Right renal pelvis (tissue), 4 donors: ENCODE results near the gene GLB1L3. TPM values are rescaled to one million over a fixed set of nuclear protein-coding genes. Genes with fewer than 3 reads are reported as not detected.
"Not testable (repeated sequence)": the region's sequence is repeated elsewhere in the genome, so short reads cannot be mapped to it uniquely, and the experiment has no call there.

ENCODE experiments used
- DNase-seq, 4 donors: peaks; one replicate each; pipeline ENCODE4 v3.0.0-alpha.2; 2013; ENCODE audit warnings: low read depth in 4 of 4, low spot score in 3 of 4, missing footprints in 1 of 4
- polyA plus RNA-seq, 4 donors: library from polyadenylated mRNA; unstranded; fragments of 120-200 nt; gene quantifications; one replicate each; pipeline ENCODE4 v1.2.1, GENCODE V29; 2013; ENCODE audit not compliant: insufficient read length in 4 of 4

The GLB1L3 gene
- polyA plus RNA-seq, 4 donors, result 1.00 to 1.6 (median 1.4) TPM

DNA sequence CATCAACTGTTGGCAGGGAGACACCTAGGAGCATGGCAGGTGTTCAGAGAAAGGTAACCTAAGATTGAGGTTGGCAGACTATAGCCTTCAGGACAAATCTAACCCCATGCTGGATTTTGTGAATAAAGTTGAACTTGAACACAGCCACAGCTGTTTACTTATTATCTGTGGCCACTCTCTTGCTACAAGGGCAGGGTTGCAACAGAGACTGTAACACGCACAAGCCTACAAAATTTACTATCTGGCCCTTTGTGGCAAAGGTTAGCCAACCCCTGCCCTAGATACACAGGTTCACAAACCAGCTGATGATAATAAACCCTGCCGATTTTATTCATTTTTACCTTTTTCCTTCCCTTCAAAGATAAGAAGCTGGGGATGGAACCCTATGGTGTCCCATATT, 25.5 kb upstream of the GLB1L3 start:
- no peak for DNase-seq

DNA sequence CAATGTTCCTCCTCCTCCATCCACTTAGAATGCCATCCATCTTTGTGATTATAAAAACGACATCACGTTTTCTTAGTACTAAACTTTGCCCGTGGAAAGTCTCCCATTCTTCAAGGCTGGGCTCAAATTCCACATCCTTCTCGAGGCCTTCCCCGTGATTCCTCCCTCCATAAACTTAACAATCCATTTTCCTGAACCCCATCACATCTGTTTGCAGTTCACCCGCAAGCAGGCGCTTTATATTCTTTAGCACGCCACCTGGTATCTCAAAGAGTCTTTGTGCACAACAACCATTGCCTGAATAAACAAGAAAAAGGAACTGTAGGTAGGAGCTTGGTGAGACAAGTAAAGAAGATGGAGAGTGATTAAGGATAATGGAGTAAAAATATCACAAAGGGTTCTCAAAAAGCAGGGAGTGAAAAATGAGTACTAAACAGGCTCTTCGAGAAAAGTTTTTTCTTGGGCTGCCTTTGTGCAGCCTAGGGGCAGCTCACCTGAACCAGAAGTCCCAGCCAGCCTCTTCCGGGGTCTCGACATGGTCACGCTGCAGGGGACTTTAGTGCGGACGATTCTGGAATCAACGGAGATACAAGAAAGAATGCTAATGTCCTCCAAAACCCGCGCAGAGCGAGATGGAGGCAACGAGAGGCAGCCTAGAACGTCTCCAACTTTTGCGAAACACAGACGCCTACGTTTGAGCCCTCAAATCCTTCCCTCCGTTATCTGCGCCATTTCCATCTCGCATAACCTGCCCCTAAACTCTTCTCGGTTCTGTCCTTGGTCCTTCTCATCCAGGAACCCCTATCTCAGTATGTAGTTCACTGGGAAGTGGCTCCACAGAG, 23.6 kb upstream of the GLB1L3 start:
- DNase-seq, result no peak

DNA sequence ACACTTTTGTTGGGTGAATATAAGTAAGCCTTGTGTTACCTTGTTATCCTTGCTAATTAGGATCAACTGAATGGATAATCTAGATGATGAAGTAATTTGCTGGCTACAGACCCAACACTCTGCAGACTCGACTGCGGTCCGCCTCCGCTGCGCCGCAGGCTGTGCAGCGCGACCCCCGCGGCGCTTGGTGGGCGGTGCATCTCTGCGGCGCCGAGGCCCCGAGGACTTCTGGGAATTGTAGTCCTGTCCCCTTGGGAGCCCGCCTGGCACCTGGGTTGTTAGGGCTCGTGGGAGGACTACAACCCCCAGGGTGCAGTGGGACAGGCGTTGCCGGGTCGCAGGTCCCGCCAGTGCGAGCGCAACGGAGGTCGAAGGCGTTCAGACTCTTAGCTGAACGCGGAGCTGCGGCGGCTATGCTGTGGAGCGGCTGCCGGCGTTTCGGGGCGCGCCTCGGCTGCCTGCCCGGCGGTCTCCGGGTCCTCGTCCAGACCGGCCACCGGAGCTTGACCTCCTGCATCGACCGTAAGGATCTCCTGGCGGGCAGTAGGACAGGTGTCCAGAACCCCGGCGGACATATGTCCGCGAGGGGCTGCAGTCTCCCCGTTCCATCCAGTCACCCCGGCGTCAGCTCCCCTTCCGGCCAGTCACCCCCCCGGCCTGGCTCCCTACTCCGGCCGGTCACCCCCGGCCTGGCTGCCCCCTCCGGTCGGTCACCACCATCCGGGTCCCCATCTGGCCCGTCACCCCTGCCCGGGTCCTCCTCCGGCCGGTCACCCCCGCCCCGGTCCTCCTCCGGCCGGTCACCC, 22.8 kb upstream of the GLB1L3 start, which contains the start of the genes ACAD8 and THYN1:
Gene ACAD8 (plus strand): TSS at position 381 of the 806 bp plus-strand sequence. CDS start 33 bp downstream, at position 414.
Gene THYN1 (minus strand): TSS at position 165 of the 806 bp plus-strand sequence. CDS start 470 bp downstream, outside the sequence.
- peak; percentile 93 to 94 (median 93) for DNase-seq

DNA sequence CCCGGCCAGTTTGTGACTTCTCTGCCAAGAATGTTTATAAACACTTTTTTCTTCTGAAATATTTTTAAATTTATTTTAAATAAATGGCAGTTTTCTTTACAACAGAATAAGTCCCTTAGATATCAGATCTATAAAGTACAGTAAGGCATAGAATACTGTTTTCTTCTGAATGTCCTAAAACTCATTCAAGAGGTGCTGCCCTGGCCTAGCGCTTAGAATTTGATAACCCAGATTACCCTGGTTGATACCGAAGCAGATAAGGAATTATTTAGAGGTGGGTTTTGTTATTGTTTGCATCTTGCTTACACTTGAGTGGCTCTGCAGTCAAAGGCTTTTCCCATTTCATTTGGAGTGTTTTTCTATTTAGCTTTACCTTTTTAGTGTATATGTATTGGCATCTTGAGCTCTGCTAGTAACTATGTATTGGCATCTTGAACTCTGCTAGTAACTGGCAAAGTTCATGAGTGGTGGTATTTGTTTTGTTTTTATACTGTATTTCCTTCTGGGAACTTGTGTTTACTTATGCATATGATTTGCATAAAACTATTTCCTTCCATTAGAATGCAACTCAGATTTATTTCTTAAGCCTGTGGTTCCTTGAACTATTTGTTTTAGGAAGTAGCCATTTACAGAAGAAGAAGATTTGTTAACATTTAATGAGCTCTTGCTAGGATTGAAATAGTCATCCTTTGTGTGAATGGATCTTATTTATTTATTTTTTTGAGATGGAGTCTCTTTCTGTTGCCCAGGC, 21.6 kb upstream of the GLB1L3 start:
- no peak for DNase-seq

GRCh38 chr11:134255184-134255561, 21.0 kb upstream of the GLB1L3 start:
- DNase-seq, result not testable (repeated sequence)

DNA sequence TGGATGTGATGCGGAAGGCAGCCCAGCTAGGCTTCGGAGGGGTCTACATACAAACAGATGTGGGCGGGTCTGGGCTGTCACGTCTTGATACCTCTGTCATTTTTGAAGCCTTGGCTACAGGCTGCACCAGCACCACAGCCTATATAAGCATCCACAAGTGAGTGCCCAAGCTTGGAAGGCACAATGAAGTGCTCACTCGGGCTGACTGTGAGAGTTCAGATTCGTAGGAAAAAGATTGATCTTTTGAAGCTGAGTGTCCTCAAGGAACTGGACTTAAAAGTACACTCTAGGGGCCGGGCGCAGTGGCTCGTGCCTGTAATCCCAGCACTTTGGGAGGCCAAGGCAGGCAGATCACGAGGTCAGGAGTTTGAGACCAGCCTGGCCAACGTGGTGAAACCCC, 19.1 kb upstream of the GLB1L3 start:
- DNase-seq, result no peak

DNA sequence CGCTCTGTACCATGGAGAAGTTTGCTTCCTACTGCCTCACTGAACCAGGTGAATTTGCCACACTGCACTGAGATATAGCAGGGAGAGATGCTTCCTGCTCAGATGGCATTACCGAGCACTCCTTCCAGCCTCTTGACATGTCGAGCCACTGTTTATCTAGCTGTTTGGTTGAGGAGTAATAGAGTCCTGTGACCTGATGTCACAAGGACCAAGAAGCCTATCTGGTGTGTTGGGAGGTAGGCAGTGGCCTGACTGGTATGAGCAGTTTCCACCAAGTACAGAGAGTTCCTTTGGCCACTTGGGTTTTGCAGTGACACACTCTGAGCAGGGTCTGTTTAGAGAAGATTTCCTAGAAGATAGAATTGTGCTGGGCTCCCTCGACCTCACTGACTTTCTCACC, 17.6 kb upstream of the GLB1L3 start:
- no peak for DNase-seq

DNA sequence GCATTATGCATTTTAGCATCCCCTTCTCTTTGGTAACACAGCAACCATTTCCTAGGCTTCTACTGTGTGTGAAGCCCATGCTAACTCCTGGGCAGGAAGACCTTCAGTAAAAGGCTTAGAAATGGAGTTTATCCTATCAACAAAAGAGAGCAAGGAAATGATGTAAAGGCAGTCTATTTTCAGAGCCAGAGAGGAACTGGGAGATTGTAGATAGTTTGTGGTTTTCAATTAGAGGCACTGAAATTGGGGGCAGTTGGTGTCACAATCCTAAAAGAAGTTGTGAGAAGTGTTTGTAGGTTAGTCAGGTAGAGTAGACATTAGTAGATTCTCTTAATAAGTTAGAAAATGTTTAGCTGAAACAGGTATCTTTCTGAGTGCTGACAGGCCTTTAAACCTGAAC, 15.7 kb upstream of the GLB1L3 start:
- no peak for DNase-seq

DNA sequence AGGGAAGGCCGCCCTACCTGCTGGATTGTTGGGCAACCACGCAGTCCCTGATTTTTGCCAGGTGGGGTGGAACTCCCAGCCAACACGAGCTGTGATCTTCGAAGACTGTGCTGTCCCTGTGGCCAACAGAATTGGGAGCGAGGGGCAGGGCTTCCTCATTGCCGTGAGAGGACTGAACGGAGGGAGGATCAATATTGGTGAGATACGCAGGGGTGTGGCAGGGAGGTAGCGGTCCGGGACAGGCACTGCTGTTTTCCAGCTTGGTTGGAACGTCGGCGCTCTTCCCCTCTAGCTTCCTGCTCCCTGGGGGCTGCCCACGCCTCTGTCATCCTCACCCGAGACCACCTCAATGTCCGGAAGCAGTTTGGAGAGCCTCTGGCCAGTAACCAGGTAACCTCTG, 15.2 kb upstream of the GLB1L3 start:
- no peak for DNase-seq

DNA sequence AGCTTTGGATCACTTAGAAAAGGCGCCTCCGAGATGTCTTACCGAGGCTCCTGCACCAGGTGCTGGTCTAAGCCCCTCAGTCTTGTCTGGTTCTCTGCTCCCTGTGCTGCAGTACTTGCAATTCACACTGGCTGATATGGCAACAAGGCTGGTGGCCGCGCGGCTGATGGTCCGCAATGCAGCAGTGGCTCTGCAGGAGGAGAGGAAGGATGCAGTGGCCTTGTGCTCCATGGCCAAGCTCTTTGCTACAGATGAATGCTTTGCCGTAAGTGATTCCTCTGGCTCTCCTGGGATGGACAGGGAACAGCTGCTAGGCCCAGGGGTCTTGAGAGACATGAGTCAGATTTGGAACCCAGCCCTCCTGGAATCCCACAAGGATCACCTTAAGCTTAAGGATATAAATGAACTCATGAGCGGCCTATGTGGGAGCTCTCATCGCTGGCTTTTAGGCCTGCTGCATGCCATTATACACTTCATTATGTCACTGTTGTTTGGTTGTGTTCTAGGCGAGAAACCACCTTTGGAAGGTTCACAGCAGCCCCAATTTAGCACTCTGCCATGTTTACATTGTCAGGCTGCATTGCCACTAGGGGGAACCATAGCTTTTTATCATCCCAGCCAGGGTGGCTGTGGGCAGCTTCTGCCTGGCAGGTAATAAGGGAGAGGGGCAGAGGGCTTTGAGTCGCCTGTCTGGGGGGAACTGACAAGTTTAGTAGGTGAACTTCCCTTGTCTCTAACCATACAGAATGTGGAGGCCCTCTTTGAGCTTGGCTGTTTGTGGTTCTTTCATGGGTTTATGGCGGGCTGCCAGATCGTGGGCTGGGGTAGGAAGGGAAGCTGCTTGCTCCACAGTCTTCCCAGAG, 14.3 kb upstream of the GLB1L3 start:
- DNase-seq, result no peak

GRCh38 chr11:134264966-134265764, 11.0 kb upstream of the GLB1L3 start:
- DNase-seq, result no peak

GRCh38 chr11:134266440-134266839, 9.7 kb upstream of the GLB1L3 start:
- no peak for DNase-seq

DNA sequence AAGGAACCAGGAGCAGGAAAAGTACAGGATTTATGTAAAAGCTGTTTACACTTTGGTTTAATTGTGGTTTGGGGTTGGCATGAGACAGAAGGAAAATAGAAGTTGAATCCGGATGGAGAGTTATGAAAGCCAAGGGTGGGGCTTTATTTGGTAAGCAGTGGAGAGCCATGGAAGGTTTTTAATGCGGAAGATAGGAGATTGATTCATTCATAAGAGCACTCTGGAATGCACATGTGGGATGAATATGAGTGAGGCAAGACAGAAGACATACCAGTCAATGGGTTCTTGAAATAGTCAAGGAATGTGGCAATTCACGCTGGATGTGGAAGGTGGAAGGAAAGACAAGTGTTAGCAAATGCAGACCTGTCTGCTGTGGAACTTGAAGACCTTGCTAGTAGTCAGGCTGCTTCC, 9.3 kb upstream of the GLB1L3 start:
- DNase-seq, result no peak

- no peak for DNase-seq
These were observed 8.7 kb upstream of the GLB1L3 start for GRCh38 chr11:134267461-134267860.

- no peak for DNase-seq
These were observed 8.2 kb upstream of the GLB1L3 start for GRCh38 chr11:134267966-134268365.

DNA sequence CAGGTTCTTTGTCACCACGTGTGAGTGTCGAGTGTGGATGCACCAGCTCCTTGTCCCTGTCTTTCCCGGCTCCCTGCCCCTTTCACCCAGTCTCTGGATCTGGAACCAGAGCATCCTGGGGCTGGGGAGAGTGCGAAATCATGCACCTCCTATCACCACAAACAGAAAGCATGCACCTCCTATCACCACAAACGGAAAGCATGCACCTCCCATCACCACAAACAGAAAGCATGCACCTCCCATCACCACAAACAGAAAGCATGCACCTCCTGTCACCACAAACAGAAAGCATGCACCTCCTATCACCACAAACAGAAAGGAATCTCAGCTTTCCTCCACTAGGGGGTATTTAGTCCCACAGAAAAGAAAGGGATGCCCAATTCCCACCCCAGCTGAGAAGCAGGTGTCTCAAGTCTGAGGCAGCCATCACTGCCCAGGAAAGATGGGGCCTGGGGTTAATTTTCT, 5.9 kb upstream of the GLB1L3 start:
- DNase-seq, result no peak

DNA sequence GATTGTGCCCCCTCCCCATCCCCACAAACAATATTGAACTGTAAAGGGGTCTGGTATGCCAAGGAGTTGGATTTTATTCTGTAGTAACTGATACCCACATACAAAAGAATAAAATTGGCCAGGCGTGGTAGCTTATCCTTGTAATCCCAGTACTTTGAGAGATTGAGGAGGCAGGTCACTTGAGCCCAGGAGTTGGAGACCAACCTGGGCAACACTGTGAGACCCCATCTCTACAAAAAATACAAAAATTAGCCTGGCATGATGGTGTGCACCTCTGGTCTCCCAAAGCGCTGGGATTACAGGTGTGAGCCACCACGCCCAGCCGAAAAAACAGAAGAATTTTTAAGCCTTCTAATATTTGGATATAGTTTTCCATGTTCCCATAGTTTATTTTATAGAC, 4.2 kb upstream of the GLB1L3 start:
- no peak for DNase-seq

- DNase-seq, result no peak
These were observed 3.5 kb upstream of the GLB1L3 start for GRCh38 chr11:134272381-134273316.
